IPS DF 4.7 (cell line): Measurements from ENCODE around the gene DPP10.

Experiments used
- DNase-seq: peaks from one replicate; pipeline ENCODE4 v3.0.0-alpha.2; 2013; ENCODE audit warnings: low spot score; ENCODE audit errors: extremely low read depth

Gene DPP10

DNA sequence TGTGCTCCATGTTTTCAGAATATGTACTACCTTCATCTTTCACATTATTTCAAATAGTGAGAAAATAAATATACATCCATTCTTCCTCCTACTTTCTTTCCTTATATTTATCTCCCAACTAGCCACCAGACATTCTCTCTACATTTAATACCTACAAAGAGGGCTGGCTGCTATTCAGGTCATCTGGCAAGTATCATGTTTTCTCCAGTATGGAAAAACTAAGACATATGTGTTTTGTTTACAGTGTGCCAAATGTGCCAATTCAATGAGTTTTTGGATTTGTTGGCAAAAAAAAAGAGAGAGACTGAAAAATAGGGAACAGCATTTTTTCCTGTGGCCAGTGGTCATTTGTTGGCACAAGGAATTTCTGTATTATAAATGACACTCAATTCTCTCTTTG, 1207.3 kb downstream of the DPP10 start:
- no peak for DNase-seq

DNA sequence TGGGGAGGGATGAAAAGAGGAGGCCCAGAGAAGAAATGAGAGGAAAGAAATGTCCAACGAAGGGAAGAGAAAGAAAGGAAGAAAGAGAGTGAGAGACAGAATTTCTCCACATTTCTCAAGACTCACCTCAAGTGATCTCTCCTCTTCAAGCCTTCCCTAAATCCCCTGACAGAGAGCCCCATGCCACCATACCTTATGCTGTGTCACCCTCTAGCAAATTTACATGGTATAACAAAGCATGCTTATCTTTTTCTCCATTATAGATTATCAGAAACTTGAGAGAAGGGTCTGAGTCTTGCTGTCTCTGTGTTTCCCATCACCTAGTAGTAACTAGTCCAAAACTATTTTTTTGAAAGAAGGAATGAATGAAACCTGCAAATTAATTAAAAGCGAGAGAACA, 1208.4 kb downstream of the DPP10 start:
- no peak for DNase-seq

DNA sequence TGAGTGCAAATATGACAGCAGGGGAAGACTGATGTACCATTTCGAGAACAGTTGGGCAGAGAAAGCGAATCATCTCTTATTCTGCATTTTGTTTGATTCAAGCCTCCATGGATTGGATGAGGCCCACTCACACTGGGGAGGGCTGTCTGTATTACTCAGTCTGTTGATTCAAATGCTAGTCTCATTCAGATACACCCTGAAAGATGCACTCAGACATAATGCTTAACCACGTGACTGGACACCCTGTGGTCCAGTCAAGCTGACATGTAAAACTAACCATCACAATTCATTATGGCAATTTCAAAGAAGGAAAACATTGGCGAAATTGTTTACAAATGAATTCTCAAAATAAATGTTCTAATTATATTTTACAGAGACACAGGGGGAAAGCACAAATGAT, 1210.2 kb downstream of the DPP10 start:
- DNase-seq, result no peak

DNA sequence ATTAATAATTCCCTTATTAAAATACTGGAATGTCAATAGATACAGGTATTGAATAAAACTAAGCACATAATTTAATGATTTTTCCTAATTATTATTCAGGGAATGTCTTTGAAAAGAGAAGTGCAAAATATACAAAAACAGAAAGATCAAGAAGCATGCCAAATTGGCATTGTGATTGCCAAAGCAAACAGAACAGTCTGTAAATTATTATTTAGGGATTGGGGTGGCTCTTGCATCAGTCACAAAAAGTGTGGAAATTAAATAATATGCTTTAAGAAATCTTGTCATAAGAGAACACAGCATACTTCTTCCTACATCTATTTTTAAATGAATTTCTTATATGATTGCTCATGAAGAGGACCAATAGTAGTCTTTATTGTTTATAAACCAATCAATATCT, 1211.9 kb downstream of the DPP10 start:
- DNase-seq, result no peak

DNA sequence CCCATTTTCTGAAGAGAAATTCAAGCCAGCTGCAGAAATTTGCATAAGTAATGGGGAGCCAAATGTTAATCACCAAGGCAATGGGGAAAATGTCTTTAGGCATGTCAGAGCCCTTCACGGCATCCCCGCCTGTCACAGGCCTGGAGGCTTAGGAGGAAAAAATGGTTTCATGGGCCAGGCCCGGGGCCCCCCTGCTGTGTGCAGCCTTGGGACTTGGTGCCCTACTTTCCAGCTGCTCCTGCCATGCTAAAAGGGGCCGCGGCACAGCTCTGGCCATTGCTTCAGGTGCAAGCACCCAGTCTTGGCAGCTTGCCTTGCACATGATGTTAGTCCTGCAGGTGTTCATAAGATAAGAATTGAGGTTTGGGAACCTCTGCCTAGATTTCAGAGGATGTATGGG, 1235.7 kb downstream of the DPP10 start:
- DNase-seq, result no peak

DNA sequence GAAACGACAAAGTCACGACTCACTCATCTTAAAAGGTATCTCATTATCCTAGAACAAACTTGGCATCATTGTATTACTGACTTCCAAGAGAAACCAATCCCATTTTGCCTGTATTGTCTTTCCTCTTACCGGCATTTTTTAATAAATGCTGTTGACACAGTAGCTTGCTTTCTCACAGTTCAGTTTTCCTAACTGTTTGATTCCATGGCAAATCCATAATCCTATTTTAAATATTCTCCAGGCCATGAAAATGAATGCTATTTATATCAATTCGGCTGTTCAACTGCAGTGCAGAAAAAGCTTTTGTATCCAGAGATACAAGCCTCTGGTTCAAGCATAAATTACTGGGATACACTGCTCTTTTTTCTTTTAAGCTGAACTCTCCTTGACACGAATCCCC, 1241.9 kb downstream of the DPP10 start:
- DNase-seq, result no peak

DNA sequence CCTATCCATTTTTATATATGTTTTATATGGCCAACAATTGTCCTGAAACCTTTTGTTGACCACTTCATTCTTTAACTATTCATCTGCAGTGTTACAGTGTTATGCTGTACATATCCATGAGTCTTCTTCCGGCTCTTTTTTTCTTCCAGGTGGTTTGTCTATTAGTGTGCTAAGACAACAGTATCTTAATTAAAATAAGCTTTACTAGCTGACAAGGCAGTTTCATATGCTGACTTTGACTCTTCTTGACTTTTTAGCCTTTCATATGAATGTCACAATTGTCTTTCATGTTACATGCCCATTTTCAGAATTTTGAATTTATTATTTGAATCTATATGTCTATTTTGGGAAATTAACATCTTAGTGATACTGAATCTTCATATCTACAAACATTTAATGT, 1249.0 kb downstream of the DPP10 start:
- DNase-seq, result no peak

DNA sequence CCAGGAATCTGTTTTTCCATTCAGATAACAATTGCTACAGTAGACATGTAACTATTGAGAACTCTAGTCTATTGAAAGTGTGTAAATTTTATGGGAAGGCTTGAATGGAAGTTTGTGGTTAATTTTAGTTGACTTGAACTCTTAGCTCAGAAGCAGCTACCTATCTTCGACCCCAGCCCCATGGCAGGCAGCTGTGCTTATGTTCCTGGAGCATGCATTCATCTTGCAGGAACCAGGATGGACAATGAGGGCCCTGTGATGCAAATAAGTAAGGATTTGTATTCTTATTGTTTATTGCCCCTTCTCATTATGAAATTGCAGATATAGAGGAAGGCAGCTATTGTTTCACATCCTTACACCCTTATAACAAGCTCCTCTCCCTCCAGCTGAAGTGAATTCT, 1252.2 kb downstream of the DPP10 start:
- DNase-seq, result no peak

DNA sequence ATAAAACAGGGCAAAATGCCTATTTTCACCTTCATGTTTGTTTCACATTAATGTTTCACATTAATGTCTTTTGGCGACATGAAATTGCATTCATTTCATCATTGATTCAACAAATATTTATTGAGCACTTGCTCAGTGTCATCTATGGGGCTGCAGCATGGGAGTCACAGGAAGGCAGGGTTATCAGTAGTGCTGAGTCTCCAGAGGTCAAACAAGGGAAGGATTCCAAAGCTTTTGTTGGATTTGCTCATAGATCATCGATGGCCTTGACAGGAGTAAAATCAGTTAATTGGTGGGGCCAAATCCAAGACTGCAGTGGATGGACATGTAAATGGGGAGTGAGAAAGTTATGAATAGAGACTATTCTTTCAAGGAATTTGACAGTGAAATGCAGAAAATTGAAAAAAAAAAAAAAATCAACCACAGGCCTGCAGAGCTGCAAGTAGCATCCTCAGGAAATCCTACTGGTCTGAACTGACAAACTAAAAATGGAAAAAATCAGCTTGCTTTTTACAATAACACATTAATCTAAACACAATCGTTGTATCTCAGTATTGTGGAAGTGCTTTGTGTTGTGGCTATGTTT, 1290.8 kb downstream of the DPP10 start:
- DNase-seq, result no peak

DNA sequence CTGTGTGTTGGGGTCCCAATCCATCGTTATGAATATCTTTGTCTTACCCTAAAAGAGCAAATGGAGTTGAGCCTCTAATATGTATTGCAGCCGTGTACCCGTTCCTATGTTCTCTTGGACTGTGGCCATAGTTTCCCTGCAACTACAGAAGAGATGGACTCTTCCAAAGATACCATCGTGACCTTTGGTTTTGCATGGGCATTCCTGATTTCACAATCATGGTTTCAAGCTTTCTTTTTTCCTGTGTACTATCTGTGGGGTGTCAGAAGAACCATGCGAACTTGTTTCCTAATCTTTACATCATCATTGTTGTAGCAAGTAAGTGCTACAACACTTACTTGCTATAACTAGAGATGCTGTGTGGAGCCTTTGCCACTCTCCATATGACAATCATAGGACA, 1295.7 kb downstream of the DPP10 start:
- no peak for DNase-seq

DNA sequence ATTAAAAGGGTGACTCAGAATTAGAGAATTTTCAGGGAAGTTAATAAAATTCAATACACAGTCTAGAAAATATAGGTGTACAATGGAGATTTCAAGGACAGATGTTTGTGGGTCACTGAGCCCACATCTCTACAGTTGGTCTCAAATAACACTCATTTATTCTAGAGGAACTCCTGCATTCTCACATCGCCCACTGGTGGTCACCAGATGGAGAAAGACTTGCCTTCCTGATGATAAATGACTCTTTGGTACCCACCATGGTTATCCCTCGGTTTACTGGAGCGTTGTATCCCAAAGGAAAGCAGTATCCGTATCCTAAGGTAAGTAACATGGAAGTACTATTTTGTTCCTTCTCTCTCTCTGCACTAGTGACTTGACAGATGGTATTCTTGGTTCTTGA, 1297.1 kb downstream of the DPP10 start:
- no peak for DNase-seq

DNA sequence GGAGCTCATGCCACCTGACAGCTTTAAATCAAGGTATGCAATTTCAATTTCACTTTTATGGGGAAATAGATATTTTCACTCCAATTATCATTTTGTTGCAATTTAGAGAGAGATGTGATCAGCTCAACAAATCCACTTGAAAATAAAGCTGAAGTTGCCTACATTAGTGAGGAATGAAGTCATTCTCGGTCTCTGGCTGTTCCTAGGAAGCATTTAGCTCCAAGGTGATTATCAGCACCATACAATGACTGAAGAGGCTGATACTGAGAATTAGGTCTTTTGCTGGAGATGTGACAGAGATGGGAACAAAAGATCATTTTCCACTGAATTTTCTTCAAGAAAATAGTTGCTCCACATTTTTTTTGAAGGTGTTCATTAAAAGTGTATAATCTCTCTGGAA, 1303.7 kb downstream of the DPP10 start:
- DNase-seq, result no peak

DNA sequence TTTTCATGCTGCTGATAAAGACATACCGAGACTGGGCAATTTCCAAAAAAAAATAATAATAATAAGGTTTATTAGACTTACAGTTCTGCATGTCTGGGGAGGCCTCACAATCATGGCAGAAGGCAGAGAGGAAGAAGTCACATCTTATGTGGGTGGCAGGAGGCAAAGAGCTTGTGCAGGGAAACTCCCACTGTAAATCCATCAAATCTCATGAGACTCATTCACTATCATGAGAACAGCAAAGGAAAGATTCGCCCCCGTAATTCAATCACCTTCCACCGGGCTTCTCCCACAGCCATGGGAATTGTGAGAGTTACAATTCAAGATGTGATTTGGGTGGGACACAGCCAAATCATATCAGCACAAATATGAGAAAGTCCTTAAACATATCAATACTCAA, 1314.8 kb downstream of the DPP10 start:
- DNase-seq, result no peak

DNA sequence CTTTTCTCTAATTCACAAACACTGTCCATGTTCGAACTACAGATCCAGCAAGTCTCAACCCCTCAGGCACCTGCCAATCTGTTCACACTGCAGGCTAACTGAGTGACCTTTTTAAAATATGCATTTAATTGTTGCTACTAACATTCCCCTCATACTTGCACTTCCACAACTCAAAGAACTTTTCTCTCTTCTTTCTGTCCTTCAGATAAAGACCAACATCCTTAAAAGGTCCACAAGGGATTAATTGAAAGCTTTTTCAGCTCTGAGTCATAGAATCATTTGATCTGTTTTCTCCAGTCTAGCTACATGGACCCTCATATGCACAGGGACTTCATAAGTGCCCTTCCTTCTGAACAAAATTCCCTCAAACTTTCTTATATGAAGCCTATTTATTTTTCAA, 1321.2 kb downstream of the DPP10 start:
- DNase-seq, result no peak

DNA sequence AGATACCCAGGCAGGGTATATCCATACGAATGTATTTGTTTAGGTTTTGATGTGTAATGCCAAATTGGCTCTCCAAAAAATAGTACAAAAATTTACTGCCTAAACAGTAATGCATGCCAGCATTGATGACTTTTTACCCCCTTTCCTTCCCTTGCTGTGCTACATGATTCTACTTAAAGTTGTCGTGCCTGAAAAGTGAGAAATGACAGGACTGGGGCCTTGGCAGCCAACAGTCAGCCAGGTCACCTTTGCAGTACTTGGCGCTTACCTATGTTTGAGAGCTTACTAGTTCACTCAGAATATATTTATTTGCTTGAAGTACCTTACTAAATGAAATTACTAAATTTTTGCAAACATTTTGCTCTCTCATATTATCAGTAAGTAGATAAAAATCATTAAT, 1329.1 kb downstream of the DPP10 start:
- DNase-seq, result no peak

DNA sequence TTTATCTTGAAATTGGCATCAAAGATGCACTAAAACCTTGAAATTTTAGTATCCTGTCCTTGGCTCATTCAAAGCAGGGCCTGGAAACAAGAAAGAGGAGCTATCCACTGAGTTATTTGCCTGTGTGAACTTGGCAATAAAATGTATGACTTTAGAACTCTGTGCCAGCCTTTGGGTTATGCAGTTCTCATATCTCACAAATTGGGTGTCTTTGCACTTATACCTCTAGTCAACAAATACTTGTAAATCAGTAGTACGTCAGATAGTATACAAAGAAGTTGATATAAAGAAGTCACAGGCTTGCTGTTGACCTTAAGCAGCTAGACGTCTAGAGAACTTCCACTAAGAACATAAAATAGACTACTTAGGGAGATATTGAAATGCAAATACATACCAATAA, 1331.9 kb downstream of the DPP10 start:
- no peak for DNase-seq

DNA sequence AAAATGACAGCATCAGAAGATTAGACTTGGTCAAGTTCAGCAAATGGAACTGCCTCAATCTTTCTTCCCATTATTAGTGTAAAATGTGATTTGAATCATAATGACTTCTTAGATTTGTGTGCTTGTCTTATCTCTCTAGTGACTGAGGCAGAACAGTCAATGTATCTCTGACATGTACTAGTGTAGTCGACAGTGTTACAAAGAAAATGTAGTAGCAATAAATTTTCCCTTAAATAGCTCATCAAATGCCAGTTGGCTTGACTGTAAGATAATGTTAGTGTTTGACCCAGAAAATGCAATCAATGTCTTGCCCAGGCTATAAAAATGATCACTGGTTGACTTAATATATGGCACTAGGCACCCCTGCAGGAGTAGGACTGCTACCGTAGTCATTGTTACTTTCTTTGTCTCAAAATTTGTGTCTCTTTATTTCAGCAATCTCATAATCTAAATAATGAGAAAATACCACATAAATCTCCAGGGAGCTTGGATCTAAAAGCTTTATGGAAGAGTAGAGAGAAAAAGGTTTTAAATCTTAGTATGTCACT, 1336.7 kb downstream of the DPP10 start:
- no peak for DNase-seq

DNA sequence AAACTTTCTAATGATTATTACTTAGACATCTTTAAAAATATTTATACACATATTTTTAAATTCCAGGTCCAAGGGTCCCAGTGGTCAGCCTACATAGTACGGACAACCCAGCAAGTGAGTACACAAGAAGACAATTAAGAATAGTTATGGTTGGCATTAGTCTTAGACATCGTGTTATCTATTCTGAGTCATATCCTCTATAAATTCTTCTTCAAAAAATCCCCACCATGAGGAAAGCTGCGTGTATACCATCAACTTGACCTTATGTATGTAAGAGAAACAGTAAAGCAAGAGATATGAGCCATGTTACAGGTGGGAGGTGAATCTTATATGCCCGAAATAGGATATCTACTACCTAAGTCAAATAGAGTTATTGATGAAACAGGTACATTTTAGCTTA, 1339.8 kb downstream of the DPP10 start:
- no peak for DNase-seq

DNA sequence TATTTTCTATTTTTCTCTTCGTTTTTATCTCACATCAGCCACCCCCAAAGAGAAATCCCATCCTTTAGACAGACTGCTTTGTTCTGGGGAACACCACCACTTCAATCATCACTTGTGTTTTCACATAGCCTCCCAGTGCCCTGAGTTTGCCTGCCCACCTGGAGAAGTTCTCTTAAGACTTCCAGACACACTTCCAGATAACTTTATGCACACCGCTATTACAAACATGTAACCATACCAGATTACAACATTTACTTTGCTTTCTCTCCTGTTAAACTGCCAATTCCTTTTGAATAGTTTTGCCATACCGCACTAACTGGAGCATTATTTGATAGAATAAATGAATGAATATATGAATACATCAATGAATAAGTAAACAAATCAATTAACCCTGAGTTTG, 1353.6 kb downstream of the DPP10 start:
- DNase-seq, result no peak

DNA sequence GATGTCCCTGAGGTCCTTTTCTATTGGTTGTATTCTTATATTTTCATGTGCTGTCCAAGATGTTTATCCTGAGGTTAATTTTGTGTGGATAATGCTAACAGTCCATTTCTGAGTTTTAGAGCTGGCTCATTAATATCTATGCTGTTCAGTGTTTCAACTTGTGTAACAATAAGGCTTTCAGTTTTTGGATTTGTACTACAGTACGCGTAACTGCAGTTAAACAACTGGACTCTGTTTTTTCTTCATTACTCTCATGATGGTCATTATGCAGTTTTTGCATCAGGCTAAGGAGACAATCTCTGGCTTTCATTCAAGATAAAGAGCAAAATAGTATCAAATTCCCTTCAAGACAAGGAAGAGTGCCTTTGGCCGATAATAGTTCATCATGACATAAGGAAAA, 1364.8 kb downstream of the DPP10 start:
- no peak for DNase-seq

DNA sequence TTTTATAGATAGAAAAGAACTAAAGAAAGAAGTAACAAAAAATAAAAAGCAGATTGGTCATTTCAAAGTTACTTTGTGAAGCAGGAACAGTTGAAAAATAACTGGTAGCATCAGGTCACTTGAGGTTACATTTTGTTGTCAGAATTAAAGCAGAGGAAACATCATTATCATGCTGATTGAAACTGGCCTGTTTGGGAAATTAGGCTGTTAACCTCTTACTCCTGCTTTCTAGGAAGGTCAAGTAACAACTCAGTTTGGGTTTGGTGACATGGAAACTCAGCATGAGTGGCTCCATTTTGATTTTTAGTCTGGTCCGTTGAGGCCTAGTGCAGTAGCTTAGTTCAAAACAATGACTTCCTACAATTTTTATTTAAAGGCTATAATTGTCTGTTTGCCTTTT, 1383.5 kb downstream of the DPP10 start:
- DNase-seq, result no peak

DNA sequence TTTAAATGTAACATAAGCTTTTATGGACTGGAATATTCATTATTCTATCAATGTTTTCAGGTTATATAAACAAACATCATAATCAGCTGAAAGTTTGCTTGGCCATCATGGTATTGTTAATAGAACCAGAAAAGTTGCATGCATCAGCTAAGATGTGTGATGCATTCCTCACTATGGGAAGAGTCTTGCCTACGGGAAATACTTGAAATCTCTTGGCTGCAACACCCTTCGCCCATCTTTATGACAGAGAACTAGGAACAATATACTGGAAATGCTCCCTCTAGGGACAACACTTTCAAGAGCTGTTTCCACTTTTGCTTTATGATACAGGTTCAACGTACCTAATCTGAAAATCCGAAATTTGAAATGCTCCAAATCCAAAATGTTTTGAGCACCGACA, 1390.8 kb downstream of the DPP10 start:
- DNase-seq, result no peak

DNA sequence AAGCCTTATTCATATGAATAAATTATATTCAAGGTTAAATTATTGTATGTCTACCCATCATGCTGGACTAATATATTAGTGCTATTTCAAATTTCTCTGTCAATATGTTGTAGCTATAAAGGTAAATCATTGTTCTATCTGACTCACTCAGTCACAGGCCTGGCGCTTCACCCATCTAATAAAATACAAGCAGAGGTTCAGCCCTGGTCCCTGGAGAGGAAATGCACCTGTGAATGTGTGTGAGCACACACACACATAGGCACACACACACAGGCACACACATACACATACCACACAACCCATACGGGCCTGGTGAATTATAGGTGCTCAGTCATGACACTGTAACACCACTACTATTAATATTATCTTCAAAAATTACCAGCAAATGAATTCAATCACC, 1396.1 kb downstream of the DPP10 start:
- DNase-seq, result no peak

DNA sequence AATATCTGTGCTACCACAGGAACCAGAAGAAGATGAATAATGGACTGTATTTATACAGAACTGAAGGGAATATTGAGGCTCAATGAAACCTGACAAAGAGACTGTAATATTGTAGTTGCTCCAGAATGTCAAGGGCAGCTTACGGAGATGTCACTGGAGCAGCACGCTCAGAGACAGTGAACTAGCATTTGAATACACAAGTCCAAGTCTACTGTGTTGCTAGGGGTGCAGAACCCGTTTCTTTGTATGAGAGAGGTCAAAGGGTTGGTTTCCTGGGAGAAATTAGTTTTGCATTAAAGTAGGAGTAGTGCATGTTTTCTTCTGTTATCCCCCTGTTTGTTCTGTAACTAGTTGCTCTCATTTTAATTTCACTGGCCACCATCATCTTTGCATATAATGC, 1399.9 kb downstream of the DPP10 start:
- no peak for DNase-seq
